ENCODE data around the gene EXTL1. TPM values are rescaled to one million over a fixed set of nuclear protein-coding genes. Genes with fewer than 3 reads are reported as not detected.

Gene EXTL1
- total and polyA plus RNA-seq, 2 donors (not counting 3 experiments of a cell fraction or from before 2014, with no cell fraction given): not detected

- FAIRE-seq (no peak), DNase-seq (ENCODE audit: low read depth, low spot score) (no peak)
- Histone ChIP-seq H3K9me1 (replicated peaks; ENCODE audit: control insufficient read depth, extremely low read depth, insufficient read depth, low read length) (no peaks in the 10 kb centered on the region), H3K4me1 (ENCODE audit: control insufficient read depth, extremely low read depth, insufficient read depth, low read length) (no peaks in the 10 kb centered on the region), H4K20me1 (replicated peaks; ENCODE audit: control insufficient read depth, extremely low read depth, insufficient read depth, low read length) (no peaks in the 10 kb centered on the region), H3K9me3 (replicated peaks; ENCODE audit: control insufficient read depth, insufficient read depth, low read length) (no peaks in the 10 kb centered on the region), H3K4me3 (replicated peaks in 1 of 3; ENCODE audit: insufficient read depth in 1 of 3, low read depth in 1 of 3, low read length in 3 of 3) (no peak overlapping the region), H3K79me2 (ENCODE audit: control insufficient read depth, insufficient read depth, low read length) (no peaks in the 10 kb centered on the region), H3K9ac (replicated peaks; ENCODE audit: extremely low read depth, insufficient read depth, low read length) (no peak overlapping the region), H3K27me3 (ENCODE audit: control insufficient read depth in 2 of 2, insufficient read depth in 2 of 2, low read length in 2 of 2) (peaks cover 6 to 16% of the 10 kb centered on the region in 2 experiments), H3K27ac (ENCODE audit: insufficient read depth, low read depth, low read length) (no peak overlapping the region), H3K4me2 (ENCODE audit: insufficient read depth, low read length) (no peak overlapping the region), H3K36me3 (ENCODE audit: control insufficient read depth in 2 of 2, extremely low read depth in 1 of 2, insufficient read depth in 2 of 2, low read length in 2 of 2) (no peaks in the 10 kb centered on the region), H2AFZ (ENCODE audit: low read depth, low read length) (no peak overlapping the region)
- BruUV-seq (replicated peaks): no TSS peak
- CTCF ChIA-PET: no interaction called here
- intact Hi-C loops (cut with micrococcal nuclease): no loop called here
- TF ChIP-seq EZH2 (IDR thresholded peaks at IDR 0.05; ENCODE audit: borderline replicate concordance, low read depth, low read length, severe bottlenecking) (peak; percentile 29), MAX (IDR thresholded peaks at IDR 0.05; ENCODE audit: insufficient read depth, insufficient read length) (no peak)
- POLR2A ChIA-PET: no interaction called here
- dilution Hi-C loops (cut with MboI; ENCODE audit: extremely low pct_ligation_motif_present, low sequenced_read_pairs): no loop called here
These were observed 39.4 kb downstream of the EXTL1 start for GRCh38 chr1:26060832-26061574.

- H3K9me1 ChIP-seq (replicated peaks; ENCODE audit: control insufficient read depth, extremely low read depth, insufficient read depth, low read length): no peaks in the 10 kb centered on the region
- no peaks in the 10 kb centered on the region for H4K20me1 ChIP-seq (replicated peaks; ENCODE audit: control insufficient read depth, extremely low read depth, insufficient read depth, low read length)
- DNase-seq (ENCODE audit: low read depth, low spot score) (no peak), FAIRE-seq (no peak)
- H3K4me2 ChIP-seq (ENCODE audit: insufficient read depth, low read length): no peak overlapping the region
- no peaks in the 10 kb centered on the region for H3K36me3 ChIP-seq (ENCODE audit: control insufficient read depth in 2 of 2, extremely low read depth in 1 of 2, insufficient read depth in 2 of 2, low read length in 2 of 2)
- H2AFZ ChIP-seq (ENCODE audit: low read depth, low read length): no peak overlapping the region
- CTCF ChIA-PET: interaction anchor here (0.5 to 1.7 kb wide), 5 partner anchors 11 to 320 kb away, joined by 3 to 11 read pairs (median 3); partner anchors contain the start of gene ZNF593
- no peak overlapping the region for H3K4me3 ChIP-seq (replicated peaks in 1 of 3; ENCODE audit: insufficient read depth in 1 of 3, low read depth in 1 of 3, low read length in 3 of 3)
- dilution Hi-C loops (cut with MboI; ENCODE audit: extremely low pct_ligation_motif_present, low sequenced_read_pairs) (no loop called here), intact Hi-C loops (cut with micrococcal nuclease) (no loop called here)
- TF ChIP-seq POLR2AphosphoS5 (IDR thresholded peaks at IDR 0.05; ENCODE audit: insufficient read depth, low read depth, low read length) (no peak), EZH2 (IDR thresholded peaks at IDR 0.05; ENCODE audit: borderline replicate concordance, low read depth, low read length, severe bottlenecking) (no peak), MYC (IDR thresholded peaks at IDR 0.05; ENCODE audit: low read depth, low read length) (no peak), GATA2 (IDR thresholded peaks at IDR 0.05; ENCODE audit: insufficient read depth, insufficient read length, low read depth, low read length) (no peak), MAX (IDR thresholded peaks at IDR 0.05; ENCODE audit: insufficient read depth, insufficient read length) (no peak), POLR2A (IDR thresholded peaks at IDR 0.05; ENCODE audit: low read depth, low read length) (no peak)
- TF ChIP-seq, protein P1, sequence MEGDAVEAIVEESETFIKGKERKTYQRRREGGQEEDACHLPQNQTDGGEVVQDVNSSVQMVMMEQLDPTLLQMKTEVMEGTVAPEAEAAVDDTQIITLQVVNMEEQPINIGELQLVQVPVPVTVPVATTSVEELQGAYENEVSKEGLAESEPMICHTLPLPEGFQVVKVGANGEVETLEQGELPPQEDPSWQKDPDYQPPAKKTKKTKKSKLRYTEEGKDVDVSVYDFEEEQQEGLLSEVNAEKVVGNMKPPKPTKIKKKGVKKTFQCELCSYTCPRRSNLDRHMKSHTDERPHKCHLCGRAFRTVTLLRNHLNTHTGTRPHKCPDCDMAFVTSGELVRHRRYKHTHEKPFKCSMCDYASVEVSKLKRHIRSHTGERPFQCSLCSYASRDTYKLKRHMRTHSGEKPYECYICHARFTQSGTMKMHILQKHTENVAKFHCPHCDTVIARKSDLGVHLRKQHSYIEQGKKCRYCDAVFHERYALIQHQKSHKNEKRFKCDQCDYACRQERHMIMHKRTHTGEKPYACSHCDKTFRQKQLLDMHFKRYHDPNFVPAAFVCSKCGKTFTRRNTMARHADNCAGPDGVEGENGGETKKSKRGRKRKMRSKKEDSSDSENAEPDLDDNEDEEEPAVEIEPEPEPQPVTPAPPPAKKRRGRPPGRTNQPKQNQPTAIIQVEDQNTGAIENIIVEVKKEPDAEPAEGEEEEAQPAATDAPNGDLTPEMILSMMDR (IDR thresholded peaks at IDR 0.05; ENCODE audit: extremely low read depth in 1 of 2, insufficient read depth in 1 of 2, low read depth in 1 of 2, low read length in 2 of 2): no peak
- no peaks in the 10 kb centered on the region for H3K79me2 ChIP-seq (ENCODE audit: control insufficient read depth, insufficient read depth, low read length)
- peaks cover 7 to 10% of the 10 kb centered on the region in 2 experiments for H3K27me3 ChIP-seq (ENCODE audit: control insufficient read depth in 2 of 2, insufficient read depth in 2 of 2, low read length in 2 of 2)
- H3K27ac ChIP-seq (ENCODE audit: insufficient read depth, low read depth, low read length): no peak overlapping the region
- no peaks in the 10 kb centered on the region for H3K4me1 ChIP-seq (ENCODE audit: control insufficient read depth, extremely low read depth, insufficient read depth, low read length)
- no peak overlapping the region for H3K9ac ChIP-seq (replicated peaks; ENCODE audit: extremely low read depth, insufficient read depth, low read length)
- no TSS peak for BruUV-seq (replicated peaks)
- no peaks in the 10 kb centered on the region for H3K9me3 ChIP-seq (replicated peaks; ENCODE audit: control insufficient read depth, insufficient read depth, low read length)
- POLR2A ChIA-PET: no interaction called here
These were observed 43.0 kb downstream of the EXTL1 start for GRCh38 chr1:26064553-26064952.
